GM23338 (cell line): ENCODE results near the gene VASN. TPM values are rescaled to one million over a fixed set of nuclear protein-coding genes. Genes with fewer than 3 reads are reported as not detected.

Experiments used
- ATAC-seq: fragments of 200-7000 bp; cut with Tn5 transposase; 3 replicates; pipeline ENCODE4 v1.9.1; 2020
- DNase-seq: peaks from one replicate; pipeline ENCODE4 v3.0.0-alpha.2; 2015; ENCODE audit warnings: low spot score
- H2AFZ ChIP-seq: fragments of 200-600 bp; sonication (generic); 2 replicates; pipeline ENCODE4 v1.8.0; 2016; ENCODE audit warnings: antibody characterized with exemption, mild to moderate bottlenecking, moderate library complexity
- H3F3A ChIP-seq: fragments of 200-600 bp; sonication (generic); replicated peaks from 2 replicates; pipeline ENCODE4 v1.8.0; 2017; ENCODE audit warnings: antibody characterized with exemption, mixed run types, low read depth
- H3K27ac ChIP-seq: fragments of 200-600 bp; sonication (generic); 2 replicates; pipeline ENCODE4 v1.6.1; 2016; ENCODE audit warnings: low read depth
- H3K27me3 ChIP-seq: fragments of 200-600 bp; sonication (generic); 2 replicates; pipeline ENCODE4 v1.8.0; 2016; ENCODE audit warnings: mild to moderate bottlenecking, mixed run types, moderate library complexity; ENCODE audit not compliant: insufficient read depth
- H3K36me3 ChIP-seq: fragments of 200-600 bp; sonication (generic); 2 replicates; pipeline ENCODE4 v1.8.0; 2016; ENCODE audit warnings: mild to moderate bottlenecking; ENCODE audit not compliant: insufficient read depth
- H3K4me1 ChIP-seq: fragments of 200-600 bp; sonication (generic); 2 replicates; pipeline ENCODE4 v1.8.0; 2016; ENCODE audit warnings: mild to moderate bottlenecking, moderate library complexity; ENCODE audit not compliant: insufficient read depth
- H3K4me2 ChIP-seq: fragments of 200-600 bp; sonication (generic); 2 replicates; pipeline ENCODE4 v1.7.1; 2017; ENCODE audit warnings: mixed run types
- H3K4me3 ChIP-seq: fragments of 200-600 bp; sonication (generic); 2 replicates; pipeline ENCODE4 v1.6.1; 2016; ENCODE audit warnings: mixed run types
- H3K79me2 ChIP-seq: fragments of 200-600 bp; sonication (generic); replicated peaks from 2 replicates; pipeline ENCODE4 v1.8.0; 2017; ENCODE audit warnings: mild to moderate bottlenecking; ENCODE audit not compliant: insufficient read depth
- H3K9me2 ChIP-seq: fragments of 200-600 bp; sonication (generic); 2 replicates; pipeline ENCODE4 v1.8.0; 2017; ENCODE audit not compliant: insufficient read depth
- H4K20me1 ChIP-seq: fragments of 200-600 bp; sonication (generic); replicated peaks from 2 replicates; pipeline ENCODE4 v1.8.0; 2017; ENCODE audit warnings: mild to moderate bottlenecking; ENCODE audit not compliant: insufficient read depth
- H3K27ac Mint-ChIP-seq: 2 replicates; pipeline ENCODE4 v1.8.0; 2020; ENCODE audit warnings: inconsistent platforms, mild to moderate bottlenecking, moderate library complexity, mixed read lengths
- H3K27me3 Mint-ChIP-seq: 3 replicates; pipeline ENCODE4 v1.8.0; 2022; ENCODE audit warnings: low read depth, mild to moderate bottlenecking, moderate library complexity, mixed read lengths, inconsistent platforms; ENCODE audit not compliant: insufficient read depth, poor library complexity
- H3K36me3 Mint-ChIP-seq: 3 replicates; pipeline ENCODE4 v1.8.0; 2021; ENCODE audit warnings: low read depth, mild to moderate bottlenecking, inconsistent platforms, moderate library complexity, mixed read lengths
- H3K4me1 Mint-ChIP-seq: 3 replicates; pipeline ENCODE4 v1.8.0; 2020; ENCODE audit warnings: mild to moderate bottlenecking, inconsistent platforms, mixed read lengths
- H3K4me3 Mint-ChIP-seq: 3 replicates; pipeline ENCODE4 v1.8.0; 2021; ENCODE audit warnings: moderate library complexity, mild to moderate bottlenecking, inconsistent platforms, mixed read lengths
- H3K9me3 Mint-ChIP-seq: 3 replicates; pipeline ENCODE4 v1.8.0; 2020; ENCODE audit warnings: moderate library complexity, mild to moderate bottlenecking, inconsistent platforms, mixed read lengths
- CREB1 ChIP-seq: fragments of 250-450 bp; sonication (Bioruptor Pico); IDR thresholded peaks from 2 replicates; pipeline ENCODE4 v1.5.0; 2020; ENCODE audit warnings: low read depth, mild to moderate bottlenecking, moderate library complexity
- CTCF ChIP-seq, 2 experiments: fragments of 200-600 bp in 1 of 2; sonication (generic) in 1 of 2; conservative IDR thresholded peaks; 2 replicates each; pipeline versions ENCODE4 v1.5.1 to v1.6.1; 2016 to 2017; ENCODE audit warnings: antibody characterized with exemption in 2 of 2, low read depth in 2 of 2, mild to moderate bottlenecking in 2 of 2, moderate library complexity in 1 of 2
- ETS1 ChIP-seq: IDR thresholded peaks from 2 replicates; pipeline ENCODE4 v1.6.1; 2016; ENCODE audit warnings: antibody characterized with exemption
- EZH2 ChIP-seq: fragments of 200-600 bp; sonication (generic); IDR thresholded peaks from one replicate; pipeline ENCODE4 v1.8.0; 2017; ENCODE audit warnings: antibody characterized with exemption, mild to moderate bottlenecking, low read depth; ENCODE audit not compliant: unreplicated experiment
- EZH2phosphoT487 ChIP-seq: fragments of 200-600 bp; sonication (generic); IDR thresholded peaks from one replicate; pipeline ENCODE4 v1.8.1; 2018; ENCODE audit warnings: antibody characterized with exemption; ENCODE audit not compliant: unreplicated experiment
- JUNB ChIP-seq: IDR thresholded peaks from one replicate; pipeline ENCODE4 v1.6.1; 2016; ENCODE audit warnings: antibody characterized with exemption; ENCODE audit not compliant: unreplicated experiment
- NANOG ChIP-seq: IDR thresholded peaks from 2 replicates; pipeline ENCODE4 v1.6.1; 2016; ENCODE audit warnings: antibody characterized with exemption, borderline replicate concordance
- POLR2AphosphoS5 ChIP-seq: IDR thresholded peaks from 2 replicates; pipeline ENCODE4 v1.6.1; 2016; ENCODE audit warnings: antibody characterized with exemption, low read depth
- REST ChIP-seq: IDR thresholded peaks from one replicate; pipeline ENCODE4 v1.6.1; 2018; ENCODE audit warnings: antibody characterized with exemption; ENCODE audit not compliant: unreplicated experiment
- STAT1 ChIP-seq: IDR thresholded peaks from one replicate; pipeline ENCODE4 v1.6.1; 2016; ENCODE audit warnings: antibody characterized with exemption; ENCODE audit not compliant: unreplicated experiment
- ZNF114 ChIP-seq: fragments of 250-450 bp; sonication (Bioruptor Pico); IDR thresholded peaks from 2 replicates; pipeline ENCODE4 v1.5.0; 2020; ENCODE audit warnings: mild to moderate bottlenecking, moderate library complexity
- ZNF331 ChIP-seq: fragments of 250-450 bp; sonication (Bioruptor Pico); IDR thresholded peaks from 2 replicates; pipeline ENCODE4 v1.5.0; 2020; ENCODE audit warnings: low read depth, mild to moderate bottlenecking, moderate library complexity
- ZNF462 ChIP-seq: fragments of 250-450 bp; sonication (Bioruptor Pico); IDR thresholded peaks from 2 replicates; pipeline ENCODE4 v1.5.0; 2020; ENCODE audit warnings: mild to moderate bottlenecking, moderate library complexity
- polyA plus RNA-seq: library from polyadenylated mRNA; unstranded; fragments of >200 nt; fragmentation: Nextera tagmentation; extraction: Ambion mirVana; gene quantifications from 2 replicates; pipeline ENCODE4 v1.2.1, GENCODE V29; 2016
- total RNA-seq: library from RNA; depleted of rRNA; stranded (reverse); fragments of >200 nt; shearing (Covaris generic); gene quantifications from 2 replicates; pipeline ENCODE4 v1.2.3, GENCODE V29; 2014

VASN gene
- total and polyA plus RNA-seq, 2 experiments from 2014 or later, result 8.0 to 15.5 TPM

GRCh38 chr16:4383591-4384444 is 12.2 kb downstream of the VASN start:
- Mint-ChIP-seq H3K27me3 (no peaks in the 10 kb centered on the region), H3K27ac (no peak overlapping the region), H3K4me3 (no peak overlapping the region; the same call in 2 of the 3 replicates), H3K9me3 (no peaks in the 10 kb centered on the region), H3K4me1 (peaks cover 18% of the 10 kb centered on the region), H3K36me3 (no peaks in the 10 kb centered on the region; the same call in 1 of the 3 replicates)
- no peaks in the 10 kb centered on the region; the same call in 1 of the 2 replicates for H4K20me1 ChIP-seq
- no peak overlapping the region for H2AFZ ChIP-seq
- H3K27me3 ChIP-seq, result no peaks in the 10 kb centered on the region
- no peaks in the 10 kb centered on the region for H3K36me3 ChIP-seq
- H3K4me1 ChIP-seq, result peaks cover 4% of the 10 kb centered on the region
- no peak for DNase-seq
- no peak for ATAC-seq
- 0 out of 2 replicates have a peak overlapping the region, but pooled peaks have one; percentile 69 for H3K27ac ChIP-seq
- no peaks in the 10 kb centered on the region for H3F3A ChIP-seq
- H3K9me2 ChIP-seq, result no peaks in the 10 kb centered on the region
- no peak overlapping the region for H3K4me2 ChIP-seq
- H3K4me3 ChIP-seq, result no peak overlapping the region
- TF ChIP-seq ZNF114 (CRISPR knock-in tag), result no peak
- TF ChIP-seq CREB1, result no peak
- no peak for TF ChIP-seq JUNB
- TF ChIP-seq EZH2, result no peak
- no peak for TF ChIP-seq STAT1
- TF ChIP-seq POLR2AphosphoS5, result no peak
- TF ChIP-seq ZNF331 (CRISPR knock-in tag), result no peak
- TF ChIP-seq ZNF462 (CRISPR knock-in tag), result no peak
- no peak for TF ChIP-seq EZH2phosphoT487
- no peak for TF ChIP-seq ETS1
- TF ChIP-seq REST, result no peak
- TF ChIP-seq CTCF (conservative IDR thresholded peaks at IDR 0.05; ENCODE audit: low read depth in 2 of 2), result no peak
- no peak for TF ChIP-seq NANOG
- no peaks in the 10 kb centered on the region for H3K79me2 ChIP-seq
